A204.1 (cell line): ENCODE data around the gene SLC30A7.
"Not testable (repeated sequence)": the region's sequence is repeated elsewhere in the genome, so short reads cannot be mapped to it uniquely, and the experiment has no call there.

Experiments used
- FAIRE-seq: peaks from 2 replicates; lab custom pipeline; 2012; peaks lifted over from hg19 to GRCh38; lab: Jason Lieb, UNC

Gene SLC30A7

GRCh38 chr1:100895540-100896480, at the start of gene SLC30A7:
Gene SLC30A7, plus strand, starts transcription at chr1:100896090. Its CDS starts 173 bp downstream, at chr1:100896263.
- FAIRE-seq: no peak

GRCh38 chr1:100847361-100848082, 48.4 kb upstream of the SLC30A7 start:
- no peak for FAIRE-seq

GRCh38 chr1:100851726-100852125, 44.2 kb upstream of the SLC30A7 start:
- FAIRE-seq: no peak

- FAIRE-seq: no peak
Measured at GRCh38 chr1:100852976-100853375, 42.9 kb upstream of the SLC30A7 start.

- not testable (repeated sequence) for FAIRE-seq
Measured at GRCh38 chr1:100855116-100855515, 40.8 kb upstream of the SLC30A7 start.

GRCh38 chr1:100860397-100860991, 35.4 kb upstream of the SLC30A7 start:
- no peak for FAIRE-seq

GRCh38 chr1:100861379-100861778, 34.5 kb upstream of the SLC30A7 start:
- FAIRE-seq: no peak

- no peak for FAIRE-seq
Measured at GRCh38 chr1:100862591-100862990, 33.3 kb upstream of the SLC30A7 start.

- peak; percentile 49 for FAIRE-seq
Measured at GRCh38 chr1:100866041-100866900, 29.6 kb upstream of the SLC30A7 start.

- FAIRE-seq: no peak
Measured at GRCh38 chr1:100866901-100867206, 29.0 kb upstream of the SLC30A7 start.

GRCh38 chr1:100868364-100868995, 27.4 kb upstream of the SLC30A7 start:
- peak; percentile 97 for FAIRE-seq

- no peak for FAIRE-seq
Measured at GRCh38 chr1:100869996-100870395, 25.9 kb upstream of the SLC30A7 start.

- FAIRE-seq: no peak
Measured at GRCh38 chr1:100874433-100874832, 21.5 kb upstream of the SLC30A7 start.

GRCh38 chr1:100875228-100875627, 20.7 kb upstream of the SLC30A7 start:
- no peak for FAIRE-seq

- FAIRE-seq: no peak
Measured at GRCh38 chr1:100876291-100876690, 19.6 kb upstream of the SLC30A7 start.

GRCh38 chr1:100879422-100879821, 16.5 kb upstream of the SLC30A7 start:
- no peak for FAIRE-seq

- no peak for FAIRE-seq
Measured at GRCh38 chr1:100881687-100882086, 14.2 kb upstream of the SLC30A7 start.

- FAIRE-seq: no peak
Measured at GRCh38 chr1:100882698-100883097, 13.2 kb upstream of the SLC30A7 start.

GRCh38 chr1:100883963-100884362, 11.9 kb upstream of the SLC30A7 start:
- peak; percentile 23 for FAIRE-seq

GRCh38 chr1:100889007-100889406, 6.9 kb upstream of the SLC30A7 start:
- not testable (repeated sequence) for FAIRE-seq

GRCh38 chr1:100889869-100890482, 5.9 kb upstream of the SLC30A7 start:
- not testable (repeated sequence) for FAIRE-seq
